Measurements from ENCODE around the gene ACBD3.

The ACBD3 gene

GRCh38 chr1:226135059-226135651 is 51.4 kb downstream of the ACBD3 start:
- no peak overlapping the region for H3K4me2 ChIP-seq
- H3K4me3 ChIP-seq = no peak overlapping the region
- H3K4me1 ChIP-seq = peaks cover 32% of the 10 kb centered on the region
- no peak overlapping the region for H3K27ac ChIP-seq
- no peaks in the 10 kb centered on the region for H4K20me1 ChIP-seq
- TF ChIP-seq Cebpa-rat (IDR thresholded peaks at IDR 0.05) = no peak
- peaks cover 11% of the 10 kb centered on the region for H3K9me3 ChIP-seq
- no peak overlapping the region for H3K9ac ChIP-seq
- H3K27me3 ChIP-seq = no peaks in the 10 kb centered on the region
- H3K36me3 ChIP-seq = no peaks in the 10 kb centered on the region

- Histone ChIP-seq H3K36me3 (no peaks in the 10 kb centered on the region), H3K9me3 (peaks cover 11% of the 10 kb centered on the region), H3K4me1 (peaks cover 32% of the 10 kb centered on the region), H4K20me1 (no peaks in the 10 kb centered on the region), H3K4me3 (no peak overlapping the region), H3K4me2 (no peak overlapping the region), H3K27me3 (no peaks in the 10 kb centered on the region), H3K9ac (no peak overlapping the region), H3K27ac (no peak overlapping the region)
- TF ChIP-seq Cebpa-rat (IDR thresholded peaks at IDR 0.05) = no peak
These were observed 52.1 kb downstream of the ACBD3 start for GRCh38 chr1:226134170-226135058.

GRCh38 chr1:226133504-226134123 is 52.9 kb downstream of the ACBD3 start:
- no peaks in the 10 kb centered on the region for H3K27me3 ChIP-seq
- no peaks in the 10 kb centered on the region for H3K36me3 ChIP-seq
- no peak overlapping the region for H3K9ac ChIP-seq
- no peak overlapping the region for H3K4me3 ChIP-seq
- no peak for TF ChIP-seq Cebpa-rat (IDR thresholded peaks at IDR 0.05)
- H3K4me1 ChIP-seq = peaks cover 35% of the 10 kb centered on the region
- H3K4me2 ChIP-seq = no peak overlapping the region
- no peaks in the 10 kb centered on the region for H4K20me1 ChIP-seq
- peak overlapping the region; percentile 44; the same call in 1 of the 2 replicates for H3K27ac ChIP-seq
- peaks cover 11% of the 10 kb centered on the region for H3K9me3 ChIP-seq

GRCh38 chr1:226132728-226133503 is 53.6 kb downstream of the ACBD3 start:
- Histone ChIP-seq H3K9me3 (peaks cover 11% of the 10 kb centered on the region), H3K36me3 (no peaks in the 10 kb centered on the region), H3K27me3 (no peaks in the 10 kb centered on the region), H3K4me2 (peak overlapping the region; percentile 65), H3K9ac (no peak overlapping the region), H3K27ac (peak overlapping the region; percentile 44; the same call in 1 of the 2 replicates), H3K4me3 (no peak overlapping the region), H4K20me1 (no peaks in the 10 kb centered on the region), H3K4me1 (peaks cover 42% of the 10 kb centered on the region)
- TF ChIP-seq Cebpa-rat (IDR thresholded peaks at IDR 0.05) = no peak

GRCh38 chr1:226131639-226132038 is 54.9 kb downstream of the ACBD3 start:
- Histone ChIP-seq H4K20me1 (no peaks in the 10 kb centered on the region), H3K27ac (no peak overlapping the region), H3K27me3 (no peaks in the 10 kb centered on the region), H3K4me2 (no peak overlapping the region; the same call in 1 of the 2 replicates), H3K36me3 (no peaks in the 10 kb centered on the region), H3K9me3 (peaks cover 11% of the 10 kb centered on the region), H3K9ac (no peak overlapping the region), H3K4me3 (no peak overlapping the region), H3K4me1 (peaks cover 52% of the 10 kb centered on the region)
- TF ChIP-seq Cebpa-rat (IDR thresholded peaks at IDR 0.05) = no peak

- H3K9me3 ChIP-seq = peaks cover 11% of the 10 kb centered on the region
- peaks cover 53% of the 10 kb centered on the region for H3K4me1 ChIP-seq
- no peak overlapping the region for H3K9ac ChIP-seq
- no peaks in the 10 kb centered on the region for H4K20me1 ChIP-seq
- H3K27me3 ChIP-seq = no peaks in the 10 kb centered on the region
- no peak for TF ChIP-seq Cebpa-rat (IDR thresholded peaks at IDR 0.05)
- no peak overlapping the region for H3K4me2 ChIP-seq
- no peak overlapping the region for H3K4me3 ChIP-seq
- no peaks in the 10 kb centered on the region for H3K36me3 ChIP-seq
- no peak overlapping the region for H3K27ac ChIP-seq
These were observed 57.3 kb downstream of the ACBD3 start for GRCh38 chr1:226129230-226129629.

GRCh38 chr1:226128487-226129075 is 58.0 kb downstream of the ACBD3 start:
- Histone ChIP-seq H4K20me1 (no peaks in the 10 kb centered on the region), H3K4me2 (peak overlapping the region; percentile 75), H3K9me3 (peaks cover 11% of the 10 kb centered on the region), H3K27me3 (no peaks in the 10 kb centered on the region), H3K9ac (no peak overlapping the region), H3K27ac (peak overlapping the region; percentile 63), H3K4me3 (no peak overlapping the region), H3K36me3 (no peaks in the 10 kb centered on the region), H3K4me1 (peaks cover 57% of the 10 kb centered on the region)
- no peak for TF ChIP-seq Cebpa-rat (IDR thresholded peaks at IDR 0.05)

- Histone ChIP-seq H3K9me3 (peaks cover 9% of the 10 kb centered on the region), H3K4me3 (no peak overlapping the region), H3K36me3 (no peaks in the 10 kb centered on the region), H3K4me2 (peak overlapping the region; percentile 75), H3K27ac (no peak overlapping the region), H3K9ac (no peak overlapping the region), H3K4me1 (peaks cover 56% of the 10 kb centered on the region), H3K27me3 (no peaks in the 10 kb centered on the region), H4K20me1 (no peaks in the 10 kb centered on the region)
- TF ChIP-seq Cebpa-rat (IDR thresholded peaks at IDR 0.05) = no peak
These were observed 59.5 kb downstream of the ACBD3 start for GRCh38 chr1:226126824-226127569.

Measured in BLaER1 (cell line).